CD8-positive, alpha-beta memory T cell (primary cell): ENCODE results near the gene PCDH1. TPM values are rescaled to one million over a fixed set of nuclear protein-coding genes. Genes with fewer than 3 reads are reported as not detected.
A peak's percentile ranks its signal among the peaks of the same experiment; 100 is the strongest.

Experiments
- CTCF ChIA-PET: fragments of 350-600 bp; sonication (Branson Sonifier 250); formaldehyde crosslinking; loops from one replicate; lab custom pipeline; 2021; ENCODE audit warnings: antibody characterized with exemption; lab: Charles Lee
- POLR2A ChIA-PET: fragments of 350-600 bp; sonication (Branson Sonifier 250); formaldehyde crosslinking; loops from one replicate; lab custom pipeline; 2021; ENCODE audit warnings: antibody characterized with exemption; lab: Charles Lee
- DNase-seq, 5 donors: peaks; one replicate each; pipeline versions ENCODE4 v3.0.0 to v3.0.0-alpha.2; 2020 to 2022; ENCODE audit warnings: mixed read lengths in 1 of 5
- H3K27ac ChIP-seq: one replicate; pipeline ENCODE4 v1.7.0; 2013; ENCODE audit warnings: low read depth, mild to moderate bottlenecking, low read length, moderate library complexity
- H3K27me3 ChIP-seq: 2 replicates; pipeline ENCODE4 v1.7.0; 2013; ENCODE audit warnings: low read length, mild to moderate bottlenecking; ENCODE audit not compliant: insufficient read depth, poor library complexity, severe bottlenecking
- H3K36me3 ChIP-seq: 2 replicates; pipeline ENCODE4 v1.7.0; 2013; ENCODE audit warnings: mild to moderate bottlenecking, low read length, moderate library complexity; ENCODE audit not compliant: insufficient read depth
- H3K4me1 ChIP-seq: 2 replicates; pipeline ENCODE4 v1.7.0; 2013; ENCODE audit warnings: mild to moderate bottlenecking, low read length, moderate library complexity; ENCODE audit not compliant: insufficient read depth
- H3K4me3 ChIP-seq: 2 replicates; pipeline ENCODE4 v1.7.0; 2013; ENCODE audit warnings: mild to moderate bottlenecking, low read length
- H3K9me3 ChIP-seq: 2 replicates; pipeline ENCODE4 v1.7.0; 2013; ENCODE audit warnings: mild to moderate bottlenecking, low read length
- H3K27ac Mint-ChIP-seq, 8 donors: one replicate each; pipeline ENCODE4 v1.8.0; 2020 to 2021; ENCODE audit warnings: mixed read lengths in 8 of 8, mild to moderate bottlenecking in 6 of 8, inconsistent platforms in 3 of 8, moderate library complexity in 3 of 8
- H3K27me3 Mint-ChIP-seq, 2 donors: one replicate each; pipeline ENCODE4 v1.8.0; 2020 to 2021; ENCODE audit warnings: mixed read lengths in 2 of 2, mild to moderate bottlenecking in 1 of 2, moderate library complexity in 1 of 2
- H3K36me3 Mint-ChIP-seq, 3 donors: one replicate each; pipeline ENCODE4 v1.8.0; 2020 to 2021; ENCODE audit warnings: mixed read lengths in 3 of 3, inconsistent platforms in 1 of 3, mild to moderate bottlenecking in 1 of 3
- H3K4me1 Mint-ChIP-seq, 3 donors: one replicate each; pipeline ENCODE4 v1.8.0; 2020 to 2021; ENCODE audit warnings: mixed read lengths in 3 of 3, inconsistent platforms in 1 of 3, mild to moderate bottlenecking in 1 of 3
- H3K4me3 Mint-ChIP-seq, 7 donors: one replicate each; pipeline ENCODE4 v1.8.0; 2020 to 2021; ENCODE audit warnings: mixed read lengths in 7 of 7, mild to moderate bottlenecking in 6 of 7, moderate library complexity in 4 of 7, inconsistent platforms in 2 of 7
- H3K9me3 Mint-ChIP-seq, 5 donors: one replicate each; pipeline ENCODE4 v1.8.0; 2020 to 2022; ENCODE audit warnings: mixed read lengths in 5 of 5, mild to moderate bottlenecking in 3 of 5, moderate library complexity in 2 of 5, inconsistent platforms in 1 of 5
- polyA plus RNA-seq: library from polyadenylated mRNA; unstranded; fragments of 300-500 nt; fragmentation: Illumina TruSeq; gene quantifications from one replicate; pipeline ENCODE4 v1.2.3, GENCODE V29; 2021
- total RNA-seq, 2 experiments: library from RNA; stranded (reverse); gene quantifications; one replicate each; pipeline ENCODE4 v1.2.3, GENCODE V29; 2021

Gene PCDH1
- total and polyA plus RNA-seq, 3 experiments from 2014 or later = 0.54 TPM; not detected in 2

DNA sequence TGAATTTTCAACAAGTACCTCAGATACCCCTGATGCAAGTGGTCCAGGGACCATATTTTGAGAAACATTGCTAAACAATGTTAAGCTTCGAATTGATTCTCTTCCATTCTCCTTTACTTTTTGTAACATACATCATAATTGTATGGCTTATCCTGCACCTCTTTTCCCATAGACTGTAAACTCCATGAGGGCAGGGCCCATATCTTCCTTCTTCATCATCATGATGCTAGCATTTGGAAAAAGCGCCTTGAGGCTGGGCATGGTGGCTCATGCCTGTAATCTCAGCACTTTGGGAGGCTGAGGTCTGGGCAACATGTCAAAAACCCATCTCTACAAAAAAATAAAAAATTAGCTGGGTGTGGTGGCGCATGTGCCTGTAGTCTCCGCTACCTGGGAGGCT, 31.0 kb upstream of the PCDH1 start:
- ChIA-PET CTCF (interaction anchor here (1.5 kb wide), 1 partner anchor 52 kb away, joined by 4 read pairs; no protein-coding TSS in a partner anchor), POLR2A (no interaction called here)
- no peaks in the 10 kb centered on the region for H3K9me3 Mint-ChIP-seq
- H3K9me3 ChIP-seq = no peaks in the 10 kb centered on the region
- H3K27ac ChIP-seq = no peak overlapping the region
- peaks cover 20 to 24% of the 10 kb centered on the region in 2 donors for H3K27me3 Mint-ChIP-seq
- no peak overlapping the region for H3K4me3 Mint-ChIP-seq
- no peak overlapping the region for H3K4me3 ChIP-seq
- H3K27ac Mint-ChIP-seq = peak overlapping the region in 1 of 8 donors; percentile 17
- peaks cover 15% of the 10 kb centered on the region for H3K27me3 ChIP-seq
- DNase-seq = no peak
- H3K4me1 Mint-ChIP-seq = peaks cover 8 to 9% (median 8%) of the 10 kb centered on the region in 3 donors
- H3K36me3 ChIP-seq = no peaks in the 10 kb centered on the region
- peaks cover 4% of the 10 kb centered on the region for H3K4me1 ChIP-seq
- peaks cover 0 to 7% (median 0%) of the 10 kb centered on the region in 3 donors for H3K36me3 Mint-ChIP-seq

- H3K27me3 Mint-ChIP-seq = peaks cover 21 to 23% of the 10 kb centered on the region in 2 donors
- Histone ChIP-seq H3K27me3 (peaks cover 11% of the 10 kb centered on the region), H3K4me3 (no peak overlapping the region), H3K4me1 (peaks cover 3% of the 10 kb centered on the region), H3K27ac (no peak overlapping the region), H3K36me3 (no peaks in the 10 kb centered on the region), H3K9me3 (no peaks in the 10 kb centered on the region)
- H3K27ac Mint-ChIP-seq = no peak overlapping the region
- peaks cover 0 to 7% (median 0%) of the 10 kb centered on the region in 3 donors for H3K36me3 Mint-ChIP-seq
- ChIA-PET CTCF (interaction anchor here (1.5 kb wide), 1 partner anchor 52 kb away, joined by 4 read pairs; no protein-coding TSS in a partner anchor), POLR2A (no interaction called here)
- no peak for DNase-seq
- H3K4me3 Mint-ChIP-seq = no peak overlapping the region
- H3K4me1 Mint-ChIP-seq = peaks cover 6 to 7% (median 7%) of the 10 kb centered on the region in 3 donors
- no peaks in the 10 kb centered on the region for H3K9me3 Mint-ChIP-seq
Observed at GRCh38 chr5:141908796-141909195, 30.6 kb upstream of the PCDH1 start.

DNA sequence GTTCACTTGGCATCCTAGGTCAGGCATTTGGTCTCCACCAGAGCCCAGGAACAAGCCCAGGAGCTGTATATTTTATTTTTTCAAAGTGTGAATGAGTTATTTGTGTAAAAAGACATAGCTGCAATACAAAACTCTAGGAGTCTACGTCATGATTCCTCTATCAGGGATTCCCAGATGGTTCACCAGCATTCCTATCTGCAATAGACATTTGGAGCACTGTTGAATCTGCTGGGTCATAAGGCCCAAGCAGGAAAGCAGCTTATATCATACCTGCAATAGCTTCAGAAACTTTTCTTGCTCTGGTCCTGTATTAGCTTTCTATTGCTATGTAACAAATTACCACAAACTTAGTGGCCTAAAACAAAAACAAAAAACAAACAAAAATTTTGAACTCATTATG, 28.8 kb upstream of the PCDH1 start:
- Mint-ChIP-seq H3K4me1 (no peaks in the 10 kb centered on the region), H3K9me3 (no peaks in the 10 kb centered on the region), H3K4me3 (no peak overlapping the region), H3K36me3 (no peaks in the 10 kb centered on the region), H3K27ac (no peak overlapping the region), H3K27me3 (peaks cover 6 to 17% of the 10 kb centered on the region in 2 donors)
- Histone ChIP-seq H3K4me3 (no peak overlapping the region), H3K27me3 (no peaks in the 10 kb centered on the region), H3K9me3 (no peaks in the 10 kb centered on the region), H3K27ac (no peak overlapping the region), H3K4me1 (no peaks in the 10 kb centered on the region), H3K36me3 (no peaks in the 10 kb centered on the region)
- no peak for DNase-seq
- CTCF ChIA-PET = interaction anchor here (0.8 to 2.9 kb wide), 5 partner anchors 11 to 204 kb away, joined by 3 to 9 read pairs (median 3); no protein-coding TSS in a partner anchor
- POLR2A ChIA-PET = no interaction called here

- H3K9me3 Mint-ChIP-seq = no peaks in the 10 kb centered on the region
- no peak overlapping the region for H3K27ac ChIP-seq
- H3K27me3 Mint-ChIP-seq = peaks cover 11 to 21% of the 10 kb centered on the region in 2 donors
- no peak overlapping the region for H3K4me3 ChIP-seq
- ChIA-PET CTCF (interaction anchor here (0.8 to 2.9 kb wide), 6 partner anchors 8 to 204 kb away, joined by 3 to 9 read pairs (median 3); no protein-coding TSS in a partner anchor), POLR2A (no interaction called here)
- no peaks in the 10 kb centered on the region for H3K4me1 ChIP-seq
- peaks cover 0 to 3% (median 0%) of the 10 kb centered on the region in 3 donors for H3K36me3 Mint-ChIP-seq
- H3K4me3 Mint-ChIP-seq = no peak overlapping the region
- H3K4me1 Mint-ChIP-seq = no peaks in the 10 kb centered on the region
- no peak for DNase-seq
- no peaks in the 10 kb centered on the region for H3K9me3 ChIP-seq
- H3K27ac Mint-ChIP-seq = no peak overlapping the region
- no peaks in the 10 kb centered on the region for H3K27me3 ChIP-seq
- no peaks in the 10 kb centered on the region for H3K36me3 ChIP-seq
Observed at GRCh38 chr5:141906517-141906916, 28.3 kb upstream of the PCDH1 start.

- ChIA-PET POLR2A (no interaction called here), CTCF (interaction anchor here (2.9 kb wide), 1 partner anchor 202 kb away, joined by 9 read pairs; no protein-coding TSS in a partner anchor)
- Mint-ChIP-seq H3K9me3 (no peaks in the 10 kb centered on the region), H3K27ac (no peak overlapping the region), H3K4me1 (no peaks in the 10 kb centered on the region), H3K4me3 (no peak overlapping the region), H3K36me3 (peaks cover 0 to 5% (median 0%) of the 10 kb centered on the region in 3 donors), H3K27me3 (peaks cover 11 to 24% of the 10 kb centered on the region in 2 donors)
- Histone ChIP-seq H3K27ac (no peak overlapping the region), H3K36me3 (no peaks in the 10 kb centered on the region), H3K9me3 (no peaks in the 10 kb centered on the region), H3K27me3 (no peaks in the 10 kb centered on the region), H3K4me1 (no peaks in the 10 kb centered on the region), H3K4me3 (no peak overlapping the region)
- DNase-seq = no peak
Observed at GRCh38 chr5:141904551-141904950, 26.3 kb upstream of the PCDH1 start.

- H3K27me3 ChIP-seq = no peaks in the 10 kb centered on the region
- H3K9me3 Mint-ChIP-seq = no peaks in the 10 kb centered on the region
- no peak for DNase-seq
- no peak overlapping the region for H3K4me3 Mint-ChIP-seq
- H3K9me3 ChIP-seq = no peaks in the 10 kb centered on the region
- POLR2A ChIA-PET = no interaction called here
- H3K27ac Mint-ChIP-seq = no peak overlapping the region
- H3K4me1 Mint-ChIP-seq = no peaks in the 10 kb centered on the region
- H3K36me3 ChIP-seq = no peaks in the 10 kb centered on the region
- H3K27me3 Mint-ChIP-seq = peaks cover 11 to 33% of the 10 kb centered on the region in 2 donors
- CTCF ChIA-PET = interaction anchor here (1.5 kb wide), 1 partner anchor 24 kb away, joined by 3 read pairs; no protein-coding TSS in a partner anchor
- no peak overlapping the region for H3K4me3 ChIP-seq
- peaks cover 0 to 5% (median 0%) of the 10 kb centered on the region in 3 donors for H3K36me3 Mint-ChIP-seq
- H3K27ac ChIP-seq = no peak overlapping the region
- H3K4me1 ChIP-seq = no peaks in the 10 kb centered on the region
Observed at GRCh38 chr5:141903261-141903660, 25.1 kb upstream of the PCDH1 start.

GRCh38 chr5:141902015-141902814, 24.0 kb upstream of the PCDH1 start:
- peaks cover 9 to 33% of the 10 kb centered on the region in 2 donors for H3K27me3 Mint-ChIP-seq
- H3K4me1 Mint-ChIP-seq = no peaks in the 10 kb centered on the region
- H3K36me3 Mint-ChIP-seq = peaks cover 0 to 5% (median 0%) of the 10 kb centered on the region in 3 donors
- peak overlapping the region in 1 of 8 donors; percentile 8 for H3K27ac Mint-ChIP-seq
- Histone ChIP-seq H3K27ac (no peak overlapping the region), H3K27me3 (no peaks in the 10 kb centered on the region), H3K36me3 (no peaks in the 10 kb centered on the region), H3K9me3 (no peaks in the 10 kb centered on the region), H3K4me3 (no peak overlapping the region), H3K4me1 (no peaks in the 10 kb centered on the region)
- no peak for DNase-seq
- H3K4me3 Mint-ChIP-seq = no peak overlapping the region
- POLR2A ChIA-PET = no interaction called here
- no peaks in the 10 kb centered on the region for H3K9me3 Mint-ChIP-seq
- CTCF ChIA-PET = no interaction called here

- no peak overlapping the region for H3K27ac ChIP-seq
- no peaks in the 10 kb centered on the region for H3K27me3 ChIP-seq
- H3K4me1 Mint-ChIP-seq = no peaks in the 10 kb centered on the region
- H3K27me3 Mint-ChIP-seq = peaks cover 14 to 47% of the 10 kb centered on the region in 2 donors
- H3K27ac Mint-ChIP-seq = peak overlapping the region in 1 of 8 donors; percentile 22
- H3K36me3 Mint-ChIP-seq = peaks cover 0 to 10% (median 0%) of the 10 kb centered on the region in 3 donors
- ChIA-PET POLR2A (no interaction called here), CTCF (no interaction called here)
- H3K4me1 ChIP-seq = no peaks in the 10 kb centered on the region
- H3K36me3 ChIP-seq = no peaks in the 10 kb centered on the region
- H3K9me3 Mint-ChIP-seq = no peaks in the 10 kb centered on the region
- H3K9me3 ChIP-seq = no peaks in the 10 kb centered on the region
- no peak overlapping the region for H3K4me3 ChIP-seq
- no peak for DNase-seq
- H3K4me3 Mint-ChIP-seq = no peak overlapping the region
Observed at GRCh38 chr5:141898448-141899049, 20.3 kb upstream of the PCDH1 start.
